HG02763 (cell line): Measurements from ENCODE around the gene CRHR2.

Source experiments
- ATAC-seq: cut with Tn5 transposase; IDR thresholded peaks from one replicate; pipeline ENCODE4 v1.9.1; 2021; ENCODE audit warnings: mild to moderate bottlenecking, moderate library complexity; ENCODE audit not compliant: unreplicated experiment

CRHR2 gene

GRCh38 chr7:30707391-30708357 is 25.4 kb upstream of the CRHR2 start:
- ATAC-seq, result no peak

- no peak for ATAC-seq
Measured at GRCh38 chr7:30706908-30707307, 24.7 kb upstream of the CRHR2 start.

- ATAC-seq, result no peak
Measured at GRCh38 chr7:30706316-30706715, 24.1 kb upstream of the CRHR2 start.

GRCh38 chr7:30705596-30705995 is 23.3 kb upstream of the CRHR2 start:
- no peak for ATAC-seq

- no peak for ATAC-seq
Measured at GRCh38 chr7:30705008-30705407, 22.8 kb upstream of the CRHR2 start.

- ATAC-seq, result no peak
Measured at GRCh38 chr7:30703756-30704155, 21.5 kb upstream of the CRHR2 start.

- no peak for ATAC-seq
Measured at GRCh38 chr7:30702200-30702599, 19.9 kb upstream of the CRHR2 start.

GRCh38 chr7:30700941-30701340 is 18.7 kb upstream of the CRHR2 start:
- ATAC-seq, result no peak

GRCh38 chr7:30699706-30700495 is 17.6 kb upstream of the CRHR2 start:
- ATAC-seq, result no peak

GRCh38 chr7:30698481-30698880 is 16.2 kb upstream of the CRHR2 start:
- no peak for ATAC-seq

- ATAC-seq, result no peak
Measured at GRCh38 chr7:30697719-30698460, 15.6 kb upstream of the CRHR2 start.

- no peak for ATAC-seq
Measured at GRCh38 chr7:30694774-30695721, 12.8 kb upstream of the CRHR2 start.

GRCh38 chr7:30694218-30694745 is 12.0 kb upstream of the CRHR2 start:
- ATAC-seq, result no peak

GRCh38 chr7:30692882-30693281 is 10.6 kb upstream of the CRHR2 start:
- ATAC-seq, result no peak

- ATAC-seq, result no peak
Measured at GRCh38 chr7:30692438-30692837, 10.2 kb upstream of the CRHR2 start.

GRCh38 chr7:30690011-30690410 is 7.8 kb upstream of the CRHR2 start:
- no peak for ATAC-seq

- ATAC-seq, result no peak
Measured at GRCh38 chr7:30688718-30689221, 6.5 kb upstream of the CRHR2 start.

GRCh38 chr7:30687604-30688003 is 5.3 kb upstream of the CRHR2 start:
- ATAC-seq, result no peak

- ATAC-seq, result no peak
Measured at GRCh38 chr7:30684351-30684750, 2.1 kb upstream of the CRHR2 start.

- ATAC-seq, result no peak
Measured at GRCh38 chr7:30683816-30684215, 1.6 kb upstream of the CRHR2 start.
